Activated naive CD4-positive, alpha-beta T cell treated with anti-CD3 and anti-CD28 coated beads, Interleukin-2, amount 50 U/mL, for 72 hours (primary cell): Measurements from ENCODE around the gene STAC2. TPM values are rescaled to one million over a fixed set of nuclear protein-coding genes. Genes with fewer than 3 reads are reported as not detected.
"Not testable (repeated sequence)": the region's sequence is repeated elsewhere in the genome, so short reads cannot be mapped to it uniquely, and the experiment has no call there.

Source experiments
- ATAC-seq, 2 donors: fragments of 150-1000 bp; cut with Tn5 transposase; 2 replicates each; pipeline ENCODE4 v1.10.0; 2021; ENCODE audit warnings: mild to moderate bottlenecking in 2 of 2, moderate library complexity in 2 of 2
- DNase-seq, 2 donors: peaks; one replicate each; pipeline ENCODE4 v3.0.0; 2021 to 2022; ENCODE audit warnings: low spot score in 2 of 2
- H3K27ac Mint-ChIP-seq, 2 donors: one replicate each; pipeline ENCODE4 v1.8.0; 2022; ENCODE audit warnings: mild to moderate bottlenecking in 2 of 2, mixed read lengths in 2 of 2
- H3K36me3 Mint-ChIP-seq, 2 donors: one replicate each; pipeline ENCODE4 v1.8.0; 2022; ENCODE audit warnings: mixed read lengths in 2 of 2
- H3K9me3 Mint-ChIP-seq, 2 donors: one replicate each; pipeline ENCODE4 v1.8.0; 2022; ENCODE audit warnings: mixed read lengths in 2 of 2
- total RNA-seq, 2 donors: library from RNA; stranded (reverse); gene quantifications; one replicate each; pipeline ENCODE4 v1.2.3, GENCODE V29; 2022

STAC2 gene, protein sequence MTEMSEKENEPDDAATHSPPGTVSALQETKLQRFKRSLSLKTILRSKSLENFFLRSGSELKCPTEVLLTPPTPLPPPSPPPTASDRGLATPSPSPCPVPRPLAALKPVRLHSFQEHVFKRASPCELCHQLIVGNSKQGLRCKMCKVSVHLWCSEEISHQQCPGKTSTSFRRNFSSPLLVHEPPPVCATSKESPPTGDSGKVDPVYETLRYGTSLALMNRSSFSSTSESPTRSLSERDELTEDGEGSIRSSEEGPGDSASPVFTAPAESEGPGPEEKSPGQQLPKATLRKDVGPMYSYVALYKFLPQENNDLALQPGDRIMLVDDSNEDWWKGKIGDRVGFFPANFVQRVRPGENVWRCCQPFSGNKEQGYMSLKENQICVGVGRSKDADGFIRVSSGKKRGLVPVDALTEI
- not detected for total RNA-seq

- H3K36me3 Mint-ChIP-seq = no peaks in the 10 kb centered on the region
- DNase-seq = no peak
- H3K9me3 Mint-ChIP-seq = no peaks in the 10 kb centered on the region
- peak within 1 kb of the TSS in 1 of 2 donors; percentile 87 for H3K27ac Mint-ChIP-seq
- peak; percentile 5 to 17 for ATAC-seq
Measured at GRCh38 chr17:39225308-39225958, at the start of gene STAC2. Gene STAC2, minus strand, starts transcription at chr17:39225945. Its CDS starts 443 bp downstream, at chr17:39225502.

DNA sequence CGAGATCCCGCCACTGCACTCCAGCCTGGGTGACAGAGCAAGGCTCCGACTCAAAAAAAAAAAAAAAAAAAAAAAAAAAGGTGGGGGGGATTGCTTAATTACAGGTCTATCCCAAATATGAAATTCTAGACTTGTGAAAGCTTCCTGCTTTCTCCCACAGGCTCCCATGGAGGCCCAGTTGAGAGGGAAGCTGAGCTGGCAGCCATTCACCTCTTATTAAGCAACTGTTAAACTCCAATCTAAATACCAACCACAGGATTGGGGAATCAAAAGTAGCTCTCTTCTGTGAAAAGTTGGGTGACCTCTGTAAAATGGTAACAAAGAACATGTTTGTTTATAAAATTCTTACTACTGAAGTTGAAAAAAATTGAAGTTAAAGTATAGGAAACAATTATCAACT is 45.8 kb upstream of the STAC2 start:
- ATAC-seq (no peak), DNase-seq (no peak)
- H3K9me3 Mint-ChIP-seq = no peaks in the 10 kb centered on the region
- H3K36me3 Mint-ChIP-seq = no peaks in the 10 kb centered on the region
- H3K27ac Mint-ChIP-seq = no peak overlapping the region

- no peak for DNase-seq
- Mint-ChIP-seq H3K36me3 (no peaks in the 10 kb centered on the region), H3K9me3 (no peaks in the 10 kb centered on the region), H3K27ac (no peak overlapping the region)
- ATAC-seq = no peak
Measured at GRCh38 chr17:39270923-39271322, 45.2 kb upstream of the STAC2 start.

GRCh38 chr17:39264119-39264518 is 38.4 kb upstream of the STAC2 start:
- no peaks in the 10 kb centered on the region for H3K36me3 Mint-ChIP-seq
- ATAC-seq (no peak), DNase-seq (no peak)
- H3K27ac Mint-ChIP-seq = no peak overlapping the region
- no peaks in the 10 kb centered on the region for H3K9me3 Mint-ChIP-seq

DNA sequence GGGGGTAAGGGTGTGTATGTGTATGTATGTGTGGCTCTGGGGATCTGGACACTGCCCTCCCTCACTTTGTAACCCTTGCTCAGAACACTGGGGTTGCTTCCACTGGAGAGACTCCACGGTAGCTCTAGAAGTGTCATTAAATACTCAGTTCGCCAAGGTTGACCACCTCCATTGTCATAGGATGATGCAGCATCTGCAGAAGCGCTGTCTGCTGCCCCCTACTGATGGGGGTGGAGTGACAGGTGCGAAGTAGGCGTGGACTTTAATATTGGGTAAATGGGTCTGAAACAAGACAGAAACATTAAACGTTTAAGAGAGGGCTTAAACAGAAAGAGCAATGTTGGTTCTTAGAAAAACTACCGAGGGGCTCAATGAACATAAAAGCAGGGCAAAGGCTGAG is 35.5 kb upstream of the STAC2 start:
- Mint-ChIP-seq H3K9me3 (no peaks in the 10 kb centered on the region), H3K36me3 (no peaks in the 10 kb centered on the region), H3K27ac (no peak overlapping the region)
- peak in 1 of 2 donors; percentile 36 for DNase-seq
- no peak for ATAC-seq

DNA sequence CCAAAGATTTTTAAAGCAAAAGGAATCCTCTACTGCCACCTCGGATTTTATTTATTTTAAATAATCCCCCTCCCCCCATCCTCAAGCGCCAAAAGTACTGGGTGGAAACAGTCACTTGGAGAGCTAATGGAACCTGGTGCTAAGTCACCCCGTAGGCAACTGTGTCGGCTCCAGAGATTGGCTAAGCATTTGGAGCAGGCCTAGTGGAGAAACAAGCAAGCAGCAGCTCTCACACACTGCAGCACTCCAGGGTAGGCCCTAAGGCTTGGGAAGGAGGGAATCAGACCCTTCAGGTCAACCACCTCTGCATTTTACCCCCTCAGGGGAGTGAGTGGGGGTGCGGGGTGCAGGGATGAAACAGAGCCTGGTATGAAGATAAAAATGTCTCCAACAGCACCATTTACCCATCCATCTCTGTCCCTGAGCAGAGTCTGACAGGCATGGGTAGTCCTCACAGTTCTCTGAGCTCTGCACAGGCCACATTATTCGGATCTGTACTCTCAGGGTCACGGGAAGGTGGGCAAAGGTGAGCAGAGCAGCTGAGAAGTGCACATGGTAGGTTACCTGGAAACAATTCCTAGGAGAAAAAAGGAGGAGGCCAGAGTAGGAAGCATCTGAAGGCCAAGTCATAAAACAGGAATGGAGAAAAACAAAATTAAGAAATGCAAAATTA is 27.2 kb upstream of the STAC2 start:
- Mint-ChIP-seq H3K9me3 (no peaks in the 10 kb centered on the region), H3K27ac (peak overlapping the region in 1 of 2 donors; percentile 75), H3K36me3 (no peaks in the 10 kb centered on the region)
- DNase-seq (no peak), ATAC-seq (no peak)

DNA sequence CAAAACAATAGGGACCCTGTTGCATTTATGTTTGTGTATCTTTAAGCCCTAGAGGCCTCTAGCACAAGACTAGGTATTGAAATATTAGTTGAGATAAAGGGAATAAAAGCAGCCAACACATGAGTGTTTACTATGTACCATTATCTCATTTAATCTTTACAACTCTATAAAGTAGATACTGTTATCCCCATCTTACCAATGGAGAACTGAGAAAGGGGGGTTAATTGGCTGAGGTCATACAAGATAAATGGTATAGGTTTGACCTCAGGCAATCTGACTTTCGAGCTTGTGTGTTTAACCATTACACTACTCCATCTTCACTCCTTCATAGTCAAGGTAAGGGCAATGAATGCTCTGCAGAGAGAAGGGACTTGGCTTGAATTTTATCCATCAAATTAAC is 26.3 kb upstream of the STAC2 start:
- ATAC-seq = no peak
- DNase-seq = no peak
- Mint-ChIP-seq H3K9me3 (no peaks in the 10 kb centered on the region), H3K36me3 (no peaks in the 10 kb centered on the region), H3K27ac (no peak overlapping the region)

DNA sequence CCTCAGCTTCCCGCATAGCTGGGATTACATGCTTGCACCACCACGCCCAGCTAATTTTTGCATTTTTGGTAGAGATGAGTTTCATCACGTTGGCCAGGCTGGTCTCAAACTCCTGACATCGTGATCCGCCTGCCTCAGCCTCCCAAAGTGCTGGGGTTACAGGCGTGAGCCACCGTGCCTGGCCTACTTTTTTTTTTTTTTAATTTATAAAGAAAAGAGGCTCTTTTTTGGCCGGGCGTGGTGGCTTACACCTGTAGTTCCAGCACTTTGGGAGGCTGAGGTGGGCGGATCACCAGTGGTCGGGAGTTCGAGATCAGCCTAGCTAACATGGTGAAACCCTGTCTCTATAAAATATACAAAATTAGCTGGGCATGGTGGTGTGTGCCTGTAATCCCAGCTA is 24.3 kb upstream of the STAC2 start:
- not testable (repeated sequence) for H3K9me3 Mint-ChIP-seq, DNase-seq, ATAC-seq, H3K27ac Mint-ChIP-seq, H3K36me3 Mint-ChIP-seq

GRCh38 chr17:39246274-39246673 is 20.5 kb upstream of the STAC2 start:
- ATAC-seq = no peak
- no peak overlapping the region for H3K27ac Mint-ChIP-seq
- H3K9me3 Mint-ChIP-seq = no peaks in the 10 kb centered on the region
- H3K36me3 Mint-ChIP-seq = no peaks in the 10 kb centered on the region
- no peak for DNase-seq

DNA sequence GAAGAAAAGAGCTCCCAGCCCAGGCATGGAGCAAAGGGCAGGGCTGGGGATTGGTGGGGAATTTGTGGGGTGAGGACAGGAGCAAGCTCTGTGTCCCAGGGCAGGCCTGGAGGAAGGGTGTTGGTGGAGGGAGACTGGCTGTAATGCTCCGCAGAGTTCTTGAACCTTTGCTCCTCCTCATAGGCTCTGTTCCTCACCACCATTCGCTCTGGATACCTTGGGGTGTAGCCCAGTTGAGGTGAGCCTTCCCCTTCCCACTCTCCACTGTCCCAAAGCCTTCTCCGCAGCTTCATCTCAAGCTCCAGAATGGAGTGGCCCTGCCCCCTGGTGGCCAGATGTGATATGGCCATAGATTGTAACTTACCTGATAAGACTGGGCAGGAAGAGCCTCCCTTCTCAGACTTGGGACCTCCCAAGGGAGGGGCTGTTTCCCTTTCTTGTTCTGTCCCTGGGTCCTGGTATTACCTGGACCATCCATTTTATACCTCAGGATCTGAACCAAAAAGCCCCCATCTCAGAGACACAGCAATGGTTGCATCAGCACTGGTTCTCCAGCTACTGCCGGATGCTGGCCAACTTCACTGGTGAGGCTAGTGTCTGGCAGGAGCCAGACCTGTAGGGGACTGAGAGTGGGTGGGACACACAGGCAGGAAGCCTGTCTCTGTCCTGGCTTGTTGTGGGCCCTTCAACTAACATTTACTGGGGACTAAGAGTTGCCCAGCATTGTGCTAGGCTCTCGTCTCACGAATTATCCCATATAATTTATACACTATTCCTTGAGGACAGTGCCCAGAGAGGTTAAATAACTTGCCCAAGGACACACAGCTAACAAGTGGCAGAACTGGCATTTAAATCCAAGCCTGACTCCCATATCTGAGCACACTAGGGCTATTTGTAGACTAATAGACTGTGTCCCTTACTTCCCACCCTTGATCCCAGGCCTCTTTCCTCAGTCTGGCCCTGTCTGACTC is 19.1 kb upstream of the STAC2 start:
- Mint-ChIP-seq H3K27ac (no peak overlapping the region), H3K9me3 (no peaks in the 10 kb centered on the region), H3K36me3 (no peaks in the 10 kb centered on the region)
- ATAC-seq (peak; percentile 90 to 96), DNase-seq (peak; percentile 76 to 90)

- Mint-ChIP-seq H3K27ac (no peak overlapping the region), H3K36me3 (no peaks in the 10 kb centered on the region), H3K9me3 (no peaks in the 10 kb centered on the region)
- ATAC-seq (peak in 1 of 2 donors; percentile 3), DNase-seq (no peak)
Measured at GRCh38 chr17:39244016-39244599, 18.4 kb upstream of the STAC2 start.

GRCh38 chr17:39243155-39243554 is 17.4 kb upstream of the STAC2 start:
- ATAC-seq = no peak
- DNase-seq = no peak
- no peaks in the 10 kb centered on the region for H3K9me3 Mint-ChIP-seq
- H3K27ac Mint-ChIP-seq = no peak overlapping the region
- H3K36me3 Mint-ChIP-seq = no peaks in the 10 kb centered on the region

GRCh38 chr17:39240631-39241030 is 14.9 kb upstream of the STAC2 start:
- DNase-seq (no peak), ATAC-seq (no peak)
- Mint-ChIP-seq H3K27ac (no peak overlapping the region), H3K9me3 (no peaks in the 10 kb centered on the region), H3K36me3 (no peaks in the 10 kb centered on the region)

DNA sequence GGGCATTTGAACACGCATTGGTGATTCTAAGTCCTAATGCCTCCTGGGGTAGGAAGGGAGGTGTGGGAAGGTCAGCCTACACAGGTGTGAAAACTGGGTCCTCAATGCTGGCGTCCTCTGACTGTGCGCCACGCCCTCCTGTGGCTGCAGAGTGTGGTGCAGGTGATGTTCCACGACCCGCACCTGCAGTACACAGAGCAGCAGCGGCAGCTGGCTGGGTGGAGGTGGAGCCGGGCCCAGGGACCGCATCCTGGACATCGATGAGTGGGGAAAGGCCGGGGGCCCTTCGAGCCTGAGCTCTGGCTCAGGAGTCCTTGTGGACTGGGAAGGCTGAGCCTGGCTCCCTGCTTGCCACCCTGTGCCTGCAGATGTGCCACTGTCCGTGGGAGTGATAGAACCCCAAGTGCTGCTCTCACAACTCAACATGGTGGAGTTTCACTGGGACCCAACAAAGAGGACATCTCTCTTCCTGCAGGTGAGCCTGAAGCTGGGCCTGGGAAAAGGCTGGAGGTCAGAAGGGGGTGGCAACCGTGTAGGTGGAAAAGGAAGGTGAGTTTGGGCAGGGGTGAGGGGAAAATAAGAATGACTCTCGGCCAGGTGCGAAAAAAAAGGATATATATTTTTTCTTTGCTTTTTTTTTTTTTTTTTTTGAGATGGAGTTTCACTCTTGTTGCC is 14.0 kb upstream of the STAC2 start:
- ATAC-seq = peak; percentile 45 to 70
- no peak overlapping the region for H3K27ac Mint-ChIP-seq
- H3K36me3 Mint-ChIP-seq = no peaks in the 10 kb centered on the region
- H3K9me3 Mint-ChIP-seq = no peaks in the 10 kb centered on the region
- DNase-seq = peak; percentile 64 to 81

DNA sequence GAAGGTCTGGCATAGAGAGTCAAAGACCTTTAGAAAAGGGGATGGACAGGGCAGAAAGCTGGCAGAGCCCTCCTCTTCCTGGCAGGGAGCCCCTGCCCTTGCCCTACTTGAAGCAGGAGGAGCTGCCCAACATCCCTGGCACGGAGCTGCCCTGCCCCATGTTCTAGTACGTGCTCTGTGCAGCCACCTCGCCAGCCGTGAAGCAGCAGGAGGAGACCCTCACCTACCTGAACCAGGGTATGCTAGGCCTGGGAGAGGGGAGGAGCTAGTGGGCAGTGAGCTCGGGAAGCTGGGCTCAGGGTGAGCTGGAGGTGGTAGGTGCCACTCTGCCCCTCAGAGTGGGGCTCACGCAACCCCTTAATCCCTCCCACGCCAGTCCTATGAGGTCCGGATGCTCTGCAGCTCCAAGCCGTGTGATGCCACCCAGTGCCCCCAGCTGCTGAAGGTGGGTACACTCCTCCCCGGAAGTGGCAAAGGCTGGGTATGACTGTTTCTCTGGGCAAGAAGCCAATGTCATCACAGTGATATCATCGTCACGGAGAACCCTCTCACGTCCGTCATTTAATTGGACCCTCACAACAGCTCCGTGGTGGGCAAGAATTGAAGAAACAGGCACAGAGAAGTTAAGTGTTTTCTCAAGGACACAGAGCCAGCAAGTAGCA is 12.7 kb upstream of the STAC2 start:
- Mint-ChIP-seq H3K36me3 (no peaks in the 10 kb centered on the region), H3K27ac (peak overlapping the region in 1 of 2 donors; percentile 81), H3K9me3 (no peaks in the 10 kb centered on the region)
- peak; percentile 35 to 70 for DNase-seq
- ATAC-seq = peak; percentile 49 to 85
